ENCODE measurements around the gene CFAP58.

The CFAP58 gene

DNA sequence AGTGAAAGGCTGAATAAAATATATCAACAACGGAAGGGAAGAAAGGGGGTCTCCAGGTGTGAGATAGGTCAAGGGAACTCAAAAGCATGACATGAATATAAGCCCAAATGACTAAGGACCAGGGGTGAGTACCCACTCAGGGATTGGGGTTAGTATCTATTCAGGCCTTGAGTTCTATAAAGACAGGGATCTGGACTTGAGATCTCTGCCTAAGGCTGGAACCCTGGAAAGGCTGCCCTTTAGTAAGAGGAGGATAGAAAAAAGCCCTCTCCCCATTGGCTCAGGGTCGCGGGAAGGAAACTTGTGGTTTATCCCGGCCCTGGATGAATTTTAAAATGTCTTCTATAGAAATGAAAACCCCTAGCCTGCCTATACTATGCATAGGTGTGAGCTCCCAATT lies 13.0 kb upstream of the CFAP58 start:
- Histone ChIP-seq H3K9me3 (no peaks in the 10 kb centered on the region), H3K4me3 (ENCODE audit: low read depth, low read length) (no peak overlapping the region), H3K27me3 (peaks cover 42% of the 10 kb centered on the region), H3K36me3 (no peaks in the 10 kb centered on the region), H3K4me1 (no peaks in the 10 kb centered on the region)
- TF ChIP-seq CTCF (IDR thresholded peaks at IDR 0.05; ENCODE audit: low read depth, low read length) = no peak
- DNase-seq = no peak

DNA sequence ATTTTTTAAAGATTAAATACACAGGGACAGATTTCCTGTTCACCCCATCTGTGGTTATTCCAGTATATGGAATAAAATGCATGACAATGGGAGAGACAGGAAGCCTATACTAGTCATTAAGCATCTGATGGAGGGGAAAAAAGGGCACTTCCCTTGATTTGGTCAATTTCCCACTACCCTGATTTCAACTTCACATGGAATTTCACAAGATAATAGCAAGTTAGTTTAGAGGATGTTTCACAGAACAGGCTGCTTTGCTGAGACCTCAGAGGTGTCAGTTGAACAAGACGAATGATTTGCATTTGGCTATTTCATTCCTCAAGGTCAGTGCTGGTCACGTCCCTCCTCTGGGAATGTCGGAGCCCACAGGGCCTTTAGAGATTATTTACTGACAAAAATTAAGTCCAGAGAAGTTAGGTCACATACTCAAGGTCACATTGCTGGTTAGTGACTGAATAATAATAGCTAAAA lies 10.7 kb upstream of the CFAP58 start:
- Histone ChIP-seq H3K4me1 (no peaks in the 10 kb centered on the region), H3K4me3 (ENCODE audit: low read depth, low read length) (no peak overlapping the region), H3K36me3 (no peaks in the 10 kb centered on the region), H3K27me3 (peaks cover 30% of the 10 kb centered on the region), H3K9me3 (no peaks in the 10 kb centered on the region)
- TF ChIP-seq CTCF (IDR thresholded peaks at IDR 0.05; ENCODE audit: low read depth, low read length) = no peak
- DNase-seq = no peak

GRCh38 chr10:104344219-104344618 lies 9.4 kb upstream of the CFAP58 start:
- H3K36me3 ChIP-seq = no peaks in the 10 kb centered on the region
- H3K27me3 ChIP-seq = peaks cover 17% of the 10 kb centered on the region
- H3K4me1 ChIP-seq = no peaks in the 10 kb centered on the region
- H3K4me3 ChIP-seq (ENCODE audit: low read depth, low read length) = no peak overlapping the region
- no peaks in the 10 kb centered on the region for H3K9me3 ChIP-seq
- TF ChIP-seq CTCF (IDR thresholded peaks at IDR 0.05; ENCODE audit: low read depth, low read length) = no peak
- no peak for DNase-seq

DNA sequence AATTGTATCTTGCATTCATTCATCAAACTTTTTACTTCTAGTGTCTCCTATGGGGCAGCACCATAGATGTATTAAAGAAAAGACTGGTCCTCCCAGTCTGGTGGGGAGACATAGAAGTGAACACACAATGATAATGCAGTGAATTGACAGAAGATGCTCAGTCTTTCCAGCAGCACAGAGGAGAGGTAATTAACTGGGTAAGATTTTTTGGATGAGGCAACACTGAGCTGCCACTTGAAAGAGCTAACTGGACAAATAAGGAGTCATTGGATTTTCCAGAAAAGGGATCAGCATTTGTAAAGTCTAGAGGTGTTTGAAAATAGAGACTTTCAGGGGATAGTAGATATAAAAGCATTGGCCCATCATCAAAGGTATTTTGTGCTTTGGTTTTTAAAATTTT lies 8.1 kb upstream of the CFAP58 start:
- no peaks in the 10 kb centered on the region for H3K36me3 ChIP-seq
- no peak overlapping the region for H3K4me3 ChIP-seq (ENCODE audit: low read depth, low read length)
- peaks cover 4% of the 10 kb centered on the region; the same call in 1 of the 2 replicates for H3K27me3 ChIP-seq
- H3K9me3 ChIP-seq = no peaks in the 10 kb centered on the region
- H3K4me1 ChIP-seq = no peaks in the 10 kb centered on the region
- DNase-seq = no peak
- TF ChIP-seq CTCF (IDR thresholded peaks at IDR 0.05; ENCODE audit: low read depth, low read length) = no peak

- Histone ChIP-seq H3K4me1 (no peaks in the 10 kb centered on the region), H3K36me3 (no peaks in the 10 kb centered on the region), H3K4me3 (ENCODE audit: low read depth, low read length) (no peak overlapping the region), H3K9me3 (no peaks in the 10 kb centered on the region), H3K27me3 (no peaks in the 10 kb centered on the region)
- TF ChIP-seq CTCF (IDR thresholded peaks at IDR 0.05; ENCODE audit: low read depth, low read length) = no peak
- no peak for DNase-seq
Observed at GRCh38 chr10:104345941-104346340, 7.7 kb upstream of the CFAP58 start.

DNA sequence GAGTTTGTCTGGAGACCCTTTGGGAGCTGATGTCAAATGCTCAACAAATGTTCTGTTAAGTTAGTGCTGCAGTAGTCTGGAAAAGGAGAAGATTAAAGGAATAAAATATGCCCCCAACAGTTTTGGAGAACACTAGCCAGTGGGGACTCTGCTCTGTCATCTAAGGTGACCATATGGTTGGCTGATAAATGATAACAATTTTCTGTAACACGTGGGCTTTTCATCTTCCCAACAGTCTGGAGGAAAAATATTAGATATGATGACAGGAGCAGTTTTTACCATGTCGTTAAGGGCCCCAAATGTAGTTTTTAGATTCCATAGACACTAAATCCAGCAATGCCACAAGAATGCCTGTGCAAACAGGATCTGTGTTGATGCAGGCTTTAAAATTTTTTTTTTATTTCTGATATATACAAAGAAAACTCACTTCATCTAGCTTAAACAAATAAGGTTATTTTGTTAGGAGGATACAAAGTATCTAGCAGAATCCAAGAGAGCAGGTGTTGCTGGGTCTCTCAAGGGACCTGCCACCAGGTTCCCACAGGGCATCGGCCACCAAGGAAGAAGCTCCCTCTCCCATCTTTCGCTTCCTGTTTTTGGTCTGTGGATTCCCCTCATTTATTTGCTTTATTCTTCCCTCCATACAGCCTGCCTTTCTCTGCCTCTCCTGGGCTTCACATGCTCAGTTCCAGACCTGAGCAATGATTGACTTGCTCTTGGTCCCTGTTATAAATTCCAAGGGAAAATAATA lies 6.2 kb upstream of the CFAP58 start:
- no peak for TF ChIP-seq CTCF (IDR thresholded peaks at IDR 0.05; ENCODE audit: low read depth, low read length)
- Histone ChIP-seq H3K27me3 (peaks cover 3% of the 10 kb centered on the region; the same call in 1 of the 2 replicates), H3K4me1 (no peaks in the 10 kb centered on the region), H3K9me3 (no peaks in the 10 kb centered on the region), H3K36me3 (no peaks in the 10 kb centered on the region), H3K4me3 (ENCODE audit: low read depth, low read length) (no peak overlapping the region)
- no peak for DNase-seq

Data from BE2C (cell line).